HepG2 (cell line): ENCODE measurements around the gene TMEM129. TPM values are rescaled to one million over a fixed set of nuclear protein-coding genes. Genes with fewer than 3 reads are reported as not detected.
A peak's percentile ranks its signal among the peaks of the same experiment; 100 is the strongest.

ENCODE experiments used
- FOXC1 ChIP-seq: sonication (generic); formaldehyde crosslinking; IDR thresholded peaks from 2 replicates; pipeline ENCODE4 v1.8.0; 2022; ENCODE audit warnings: mild to moderate bottlenecking, missing genetic modification reagents, borderline replicate concordance
- GPBP1L1 ChIP-seq: sonication (generic); formaldehyde crosslinking; IDR thresholded peaks from 2 replicates; pipeline ENCODE4 v1.5.0; 2020; ENCODE audit warnings: mild to moderate bottlenecking, missing genetic modification reagents
- NCOA2 ChIP-seq: sonication (generic); formaldehyde crosslinking; IDR thresholded peaks from 2 replicates; pipeline ENCODE4 v1.8.0; 2022; ENCODE audit warnings: inconsistent platforms
- POGK ChIP-seq: sonication (generic); formaldehyde crosslinking; conservative IDR thresholded peaks from 2 replicates; pipeline ENCODE4 v1.8.0; 2022; ENCODE audit warnings: mild to moderate bottlenecking, moderate library complexity, missing genetic modification reagents
- RELA ChIP-seq: sonication (generic); formaldehyde crosslinking; IDR thresholded peaks from 2 replicates; pipeline ENCODE4 v1.4.0; 2020; ENCODE audit warnings: missing genetic modification reagents
- RFXAP ChIP-seq: sonication (generic); formaldehyde crosslinking; IDR thresholded peaks from 2 replicates; pipeline ENCODE4 v1.4.0; 2020; ENCODE audit warnings: missing genetic modification reagents, borderline replicate concordance
- UBTF ChIP-seq: sonication (generic); formaldehyde crosslinking; IDR thresholded peaks from 2 replicates; pipeline ENCODE4 v1.4.0; 2020; ENCODE audit warnings: mild to moderate bottlenecking, missing genetic modification reagents
- ZFYVE20 ChIP-seq: sonication (generic); formaldehyde crosslinking; IDR thresholded peaks from 2 replicates; pipeline ENCODE4 v1.8.0; 2023; ENCODE audit warnings: low read depth, mild to moderate bottlenecking, moderate library complexity, missing genetic modification reagents, borderline replicate concordance
- ZNF24 ChIP-seq: fragments of 450-650 bp; IDR thresholded peaks from 2 replicates; pipeline ENCODE4 v1.6.1; 2017; ENCODE audit warnings: antibody characterized with exemption, mild to moderate bottlenecking
- ZNF503 ChIP-seq: sonication (generic); formaldehyde crosslinking; IDR thresholded peaks from 2 replicates; pipeline ENCODE4 v1.4.0; 2020; ENCODE audit warnings: missing genetic modification reagents
- ZNF609 ChIP-seq: sonication (generic); formaldehyde crosslinking; IDR thresholded peaks from 2 replicates; pipeline ENCODE4 v1.4.0; 2020; ENCODE audit warnings: mild to moderate bottlenecking, missing genetic modification reagents, borderline replicate concordance
- ZNF639 ChIP-seq: conservative IDR thresholded peaks from 2 replicates; pipeline ENCODE4 v1.6.1; 2018; ENCODE audit warnings: missing genetic modification reagents
- ZNF766 ChIP-seq: sonication (generic); formaldehyde crosslinking; IDR thresholded peaks from 2 replicates; pipeline ENCODE4 v1.5.0; 2020; ENCODE audit warnings: missing genetic modification reagents, borderline replicate concordance
- ZNF777 ChIP-seq: sonication (generic); formaldehyde crosslinking; IDR thresholded peaks from 2 replicates; pipeline ENCODE4 v1.4.0; 2020; ENCODE audit warnings: missing genetic modification reagents
- polyA plus RNA-seq, 8 experiments: library from polyadenylated mRNA; depleted of rRNA in 3 of 8; stranded (reverse) in 7 of 8; unstranded in 1 of 8; fragments of >200 nt; fragmentation: Illumina TruSeq in 4 of 8; extraction: Trizol in 4 of 8; gene quantifications; 2 replicates each; pipeline versions ENCODE4 v1.2.1 to v1.2.3, GENCODE V29; 2011 to 2016; ENCODE audit warnings: low read depth in 4 of 8, missing spikeins in 1 of 8, mixed read lengths in 1 of 8; ENCODE audit not compliant: insufficient read depth in 1 of 8
- total RNA-seq, 5 experiments: library from RNA; depleted of rRNA; stranded (reverse); fragments of >200 nt; fragmentation: Illumina TruSeq; extraction: Trizol; gene quantifications; 2 replicates each; pipeline ENCODE4 v1.2.3, GENCODE V29; 2016; ENCODE audit warnings: low read depth in 1 of 5

The TMEM129 gene
- total and polyA plus RNA-seq, 2 of the 13 experiments (the other 11 are each of a cell fraction or from before 2014, with no cell fraction given) = 19.0 to 25.8 TPM

- TF ChIP-seq UBTF = peak; percentile 87
- no peak for TF ChIP-seq ZNF766
- no peak for TF ChIP-seq ZNF24
- no peak for TF ChIP-seq NCOA2 (CRISPR knock-in tag)
- TF ChIP-seq ZFYVE20 (CRISPR knock-in tag) = peak; percentile 63; the same call in 1 of the 2 replicates
- no peak for TF ChIP-seq ZNF639 (CRISPR knock-in tag)
- TF ChIP-seq ZNF777 (CRISPR knock-in tag) = peak; percentile 95
- no peak; the same call in 1 of the 2 replicates for TF ChIP-seq POGK
- TF ChIP-seq ZNF609 = no peak
- TF ChIP-seq RFXAP (CRISPR knock-in tag) = peak; percentile 34; the same call in 1 of the 2 replicates
- TF ChIP-seq RELA (CRISPR knock-in tag) = no peak
- TF ChIP-seq GPBP1L1 (CRISPR knock-in tag) = no peak
- no peak for TF ChIP-seq ZNF503 (CRISPR knock-in tag)
- TF ChIP-seq FOXC1 (CRISPR knock-in tag) = no peak
Observed at GRCh38 chr4:1720163-1720983, 750 bp downstream of the TMEM129 start (continued).
